IMR-90 (cell line): Measurements from ENCODE around the gene CDIP1. TPM values are rescaled to one million over a fixed set of nuclear protein-coding genes. Genes with fewer than 3 reads are reported as not detected.
A peak's percentile ranks its signal among the peaks of the same experiment; 100 is the strongest.

Experiments
- ATAC-seq: fragments of 200-7000 bp; cut with Tn5 transposase; 2 replicates; pipeline ENCODE4 v1.9.1; 2020; ENCODE audit warnings: low read depth, mild to moderate bottlenecking, moderate library complexity
- BruUV-seq: library from RNA; stranded (reverse); fragments of 400-500 nt; replicated peaks from 2 replicates; lab custom pipeline; 2021; lab: Mats Ljungman, UMichigan
- CTCF ChIA-PET: fragments of 300-600 bp; formaldehyde crosslinking; extraction: SDS; loops from one replicate; lab custom pipeline; 2021; ENCODE audit warnings: antibody characterized with exemption; lab: Yijun Ruan, JAX
- POLR2A ChIA-PET: fragments of 300-600 bp; sonication (Branson Sonifier 250); formaldehyde crosslinking; loops from one replicate; lab custom pipeline; 2022; ENCODE audit warnings: antibody characterized with exemption; ENCODE audit not compliant: unreplicated experiment; lab: Charles Lee
- DNase-seq: peaks from one replicate; pipeline ENCODE4 v3.0.0; 2013
- H2AFZ ChIP-seq: replicated peaks from 2 replicates; pipeline ENCODE3; 2013; ENCODE audit warnings: low read length, mild to moderate bottlenecking; ENCODE audit not compliant: poor library complexity
- H2AK5ac ChIP-seq: 2 replicates; pipeline ENCODE4 v1.6.1; 2013; ENCODE audit warnings: low read depth, low read length, inconsistent platforms
- H2AK9ac ChIP-seq: replicated peaks from 2 replicates; pipeline ENCODE3; 2013; ENCODE audit warnings: mild to moderate bottlenecking, low read depth, low read length, moderate library complexity; ENCODE audit not compliant: poor library complexity
- H2BK120ac ChIP-seq: 2 replicates; pipeline ENCODE4 v1.6.1; 2013; ENCODE audit warnings: low read depth, low read length, inconsistent platforms
- H2BK15ac ChIP-seq: 3 replicates; pipeline ENCODE4 v1.6.1; 2013; ENCODE audit warnings: low read depth, low read length, inconsistent platforms
- H2BK20ac ChIP-seq: 2 replicates; pipeline ENCODE4 v1.6.1; 2013; ENCODE audit warnings: low read depth, mild to moderate bottlenecking, inconsistent platforms, low read length, moderate library complexity
- H2BK5ac ChIP-seq: 2 replicates; pipeline ENCODE4 v1.6.1; 2013; ENCODE audit warnings: mild to moderate bottlenecking, low read depth, low read length, inconsistent platforms; ENCODE audit not compliant: poor library complexity, severe bottlenecking
- H3K14ac ChIP-seq: replicated peaks from 2 replicates; pipeline ENCODE4 v1.6.1; 2013; ENCODE audit warnings: low read depth, low read length, inconsistent platforms
- H3K18ac ChIP-seq: 2 replicates; pipeline ENCODE4 v1.6.1; 2013; ENCODE audit warnings: low read depth, low read length, control low read depth
- H3K23ac ChIP-seq: 2 replicates; pipeline ENCODE4 v1.6.1; 2013; ENCODE audit warnings: low read depth, low read length, inconsistent platforms
- H3K27ac ChIP-seq: 2 replicates; pipeline ENCODE4 v1.5.1; 2013; ENCODE audit warnings: mild to moderate bottlenecking, control low read depth, low read length; ENCODE audit not compliant: insufficient read depth
- H3K27me3 ChIP-seq: 2 replicates; pipeline ENCODE4 v1.6.1; 2013; ENCODE audit warnings: low read length; ENCODE audit not compliant: control insufficient read depth, insufficient read depth
- H3K36me3 ChIP-seq: 2 replicates; pipeline ENCODE4 v1.6.1; 2013; ENCODE audit warnings: low read length, mixed read lengths; ENCODE audit not compliant: control insufficient read depth, insufficient read depth
- H3K4ac ChIP-seq: 2 replicates; pipeline ENCODE4 v1.6.1; 2013; ENCODE audit warnings: low read depth, low read length, inconsistent platforms
- H3K4me1 ChIP-seq: 2 replicates; pipeline ENCODE4 v1.6.1; 2013; ENCODE audit warnings: low read length, mixed read lengths; ENCODE audit not compliant: control insufficient read depth, insufficient read depth
- H3K4me2 ChIP-seq: 2 replicates; pipeline ENCODE4 v1.6.1; 2013; ENCODE audit warnings: low read depth, mild to moderate bottlenecking, control low read depth, low read length, moderate library complexity
- H3K4me3 ChIP-seq: 2 replicates; pipeline ENCODE4 v1.5.1; 2013; ENCODE audit warnings: low read depth, mild to moderate bottlenecking, control low read depth, low read length, moderate library complexity; ENCODE audit not compliant: insufficient read depth
- H3K56ac ChIP-seq: 2 replicates; pipeline ENCODE4 v1.6.1; 2013; ENCODE audit warnings: low read length, inconsistent platforms; ENCODE audit not compliant: insufficient read depth; ENCODE audit errors: extremely low read depth
- H3K79me1 ChIP-seq, 2 experiments: 2 replicates each; pipeline ENCODE4 v1.6.1; 2013; ENCODE audit warnings: low read length in 2 of 2, inconsistent platforms in 1 of 2, low read depth in 1 of 2
- H3K9ac ChIP-seq: 2 replicates; pipeline ENCODE4 v1.6.1; 2013; ENCODE audit warnings: low read depth, low read length, control low read depth
- H3K9me1 ChIP-seq: 2 replicates; pipeline ENCODE4 v1.6.1; 2013; ENCODE audit warnings: low read length, inconsistent platforms; ENCODE audit not compliant: insufficient read depth
- H3K9me3 ChIP-seq: 2 replicates; pipeline ENCODE4 v1.6.1; 2013; ENCODE audit warnings: low read length; ENCODE audit not compliant: control insufficient read depth, insufficient read depth
- H4K20me1 ChIP-seq: 2 replicates; pipeline ENCODE4 v1.6.1; 2013; ENCODE audit warnings: low read length, inconsistent platforms; ENCODE audit not compliant: insufficient read depth
- H4K5ac ChIP-seq: 2 replicates; pipeline ENCODE4 v1.6.1; 2013; ENCODE audit warnings: mild to moderate bottlenecking, low read depth, low read length, control low read depth
- H4K8ac ChIP-seq, 2 experiments: 2 replicates each; pipeline ENCODE4 v1.6.1; 2013; ENCODE audit warnings: low read depth in 2 of 2, low read length in 2 of 2, control low read depth in 1 of 2, inconsistent platforms in 1 of 2
- H4K91ac ChIP-seq: 2 replicates; pipeline ENCODE4 v1.6.1; 2013; ENCODE audit warnings: low read depth, low read length, inconsistent platforms; ENCODE audit not compliant: insufficient read depth
- BHLHE40 ChIP-seq: fragments of 150-350 bp; IDR thresholded peaks from 2 replicates; pipeline ENCODE4 v1.6.1; 2016; ENCODE audit warnings: mild to moderate bottlenecking, low read depth, low read length
- CEBPB ChIP-seq: IDR thresholded peaks from 2 replicates; pipeline ENCODE4 v1.6.1; 2012; ENCODE audit warnings: low read depth, low read length, improper control_type of control experiment
- MAFK ChIP-seq: IDR thresholded peaks from 2 replicates; pipeline ENCODE4 v1.6.1; 2012; ENCODE audit warnings: low read depth, low read length, improper control_type of control experiment
- RAD21 ChIP-seq: IDR thresholded peaks from 2 replicates; pipeline ENCODE4 v1.6.1; 2012; ENCODE audit warnings: low read length, improper control_type of control experiment
- SMC3 ChIP-seq: fragments of 150-350 bp; IDR thresholded peaks from 2 replicates; pipeline ENCODE4 v1.6.1; 2016; ENCODE audit warnings: low read depth, mild to moderate bottlenecking, antibody characterized with exemption, low read length, moderate library complexity
- WGBS, 2 experiments: methylation state at CpG; one replicate each; pipeline versions ENCODE4 v1.1.5 to v1.1.7; 2013; ENCODE audit warnings: missing lambda C conversion rate in 2 of 2; ENCODE audit not compliant: insufficient read length in 1 of 2; ENCODE audit errors: extremely low coverage in 2 of 2; 5-methylcytosine and 5-hydroxymethylcytosine counted together
- dilution Hi-C: fragments of 300-500 bp; cut with HindIII; formaldehyde crosslinking; loops from one replicate; pipeline ENCODE4 v1.14.3; 2018; ENCODE audit warnings: low sequenced_read_pairs; ENCODE audit not compliant: unreplicated experiment
- in situ Hi-C: fragments of 300-500 bp; cut with MboI; formaldehyde crosslinking; loops from 3 replicates; pipeline ENCODE4 v1.14.3; 2019; ENCODE audit warnings: low sequenced_read_pairs, inconsistent platforms, mixed read lengths
- intact Hi-C: fragments of 100-400 bp; cut with micrococcal nuclease; formaldehyde crosslinking; loops from 2 replicates; pipeline ENCODE4 v1.10.0; 2022
- polyA plus RNA-seq, 3 experiments: library from polyadenylated mRNA; depleted of rRNA; stranded (reverse); fragments of >200 nt; gene quantifications; 2 replicates each; pipeline ENCODE4 v1.2.3, GENCODE V29; 2012; ENCODE audit warnings: low replicate concordance in 1 of 3
- total RNA-seq: library from RNA; depleted of rRNA; stranded (reverse); fragments of >200 nt; gene quantifications from 2 replicates; pipeline ENCODE4 v1.2.3, GENCODE V29; 2012
- TF ChIP-seq, protein P1 (sequence below): fragments of 150-350 bp; IDR thresholded peaks from 2 replicates; pipeline ENCODE4 v1.6.1; 2016; ENCODE audit warnings: low read depth, mild to moderate bottlenecking, low read length, moderate library complexity, borderline replicate concordance
- TF ChIP-seq, protein P2 (sequence below): conservative IDR thresholded peaks from 2 replicates; pipeline ENCODE4 v1.5.1; 2012; ENCODE audit warnings: mild to moderate bottlenecking, low read depth, low read length, improper control_type of control experiment

Gene CDIP1
- total and polyA plus RNA-seq, 2 of the 4 experiments (the other 2 are of a cell fraction) = 4.8 to 14.6 TPM

DNA sequence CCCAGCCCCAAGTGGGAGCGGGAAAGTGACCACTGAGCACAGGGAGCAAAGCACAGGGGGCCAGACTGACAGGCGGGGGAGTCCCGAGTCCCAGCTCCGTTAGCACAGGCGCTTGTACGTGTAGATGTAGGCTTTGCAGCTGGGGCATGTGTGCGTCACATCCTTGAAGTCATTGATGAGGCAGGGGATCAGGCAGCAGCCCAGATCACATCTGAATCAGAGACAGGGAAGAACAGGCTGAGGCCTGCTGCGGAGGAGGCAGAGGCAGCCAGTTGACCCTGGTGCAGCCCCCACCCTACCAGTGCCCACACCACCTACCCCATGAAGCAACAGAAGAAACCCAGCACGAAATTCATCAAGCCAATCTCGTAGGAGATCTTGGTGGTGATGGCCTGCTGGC is 26.1 kb downstream of the CDIP1 start (continued):
- TF ChIP-seq, protein P1, sequence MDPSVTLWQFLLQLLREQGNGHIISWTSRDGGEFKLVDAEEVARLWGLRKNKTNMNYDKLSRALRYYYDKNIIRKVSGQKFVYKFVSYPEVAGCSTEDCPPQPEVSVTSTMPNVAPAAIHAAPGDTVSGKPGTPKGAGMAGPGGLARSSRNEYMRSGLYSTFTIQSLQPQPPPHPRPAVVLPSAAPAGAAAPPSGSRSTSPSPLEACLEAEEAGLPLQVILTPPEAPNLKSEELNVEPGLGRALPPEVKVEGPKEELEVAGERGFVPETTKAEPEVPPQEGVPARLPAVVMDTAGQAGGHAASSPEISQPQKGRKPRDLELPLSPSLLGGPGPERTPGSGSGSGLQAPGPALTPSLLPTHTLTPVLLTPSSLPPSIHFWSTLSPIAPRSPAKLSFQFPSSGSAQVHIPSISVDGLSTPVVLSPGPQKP = no peak
- TF ChIP-seq MAFK (no peak), BHLHE40 (no peak), CEBPB (no peak)

DNA sequence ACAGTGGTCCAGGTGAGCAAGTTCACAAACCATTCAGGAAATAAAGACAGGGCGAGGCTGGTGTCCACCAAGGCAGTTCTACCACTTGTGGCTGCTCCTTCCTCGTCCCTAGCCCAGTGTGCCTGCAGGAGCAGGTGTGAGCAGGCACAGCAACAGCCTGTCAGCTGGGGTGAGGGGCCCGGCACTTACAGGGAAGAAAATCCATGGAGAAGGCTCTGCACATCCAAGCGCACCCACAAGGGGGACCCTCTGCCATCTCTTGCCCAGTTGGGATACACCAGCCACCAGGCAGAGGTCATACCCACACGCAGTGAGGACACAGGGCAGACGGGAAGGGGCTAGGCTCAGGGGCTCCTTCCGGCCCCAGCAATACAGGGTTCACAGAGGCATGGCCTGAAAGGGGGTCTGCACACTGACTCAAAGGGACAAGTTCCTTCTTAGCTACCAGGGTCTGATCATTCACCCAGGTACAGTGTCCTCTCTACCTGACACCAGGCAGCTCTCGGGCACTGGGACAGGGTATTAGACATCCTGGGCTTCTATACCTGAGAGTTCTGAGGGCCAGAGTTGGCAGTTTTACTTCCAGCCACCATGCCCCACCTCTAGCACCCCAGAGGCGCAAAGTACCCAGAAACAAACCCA is 27.0 kb downstream of the CDIP1 start:
- Histone ChIP-seq H4K8ac (no peak overlapping the region), H3K9ac (no peak overlapping the region), H3K27me3 (no peaks in the 10 kb centered on the region), H2BK15ac (no peak overlapping the region), H2AK9ac (peak overlapping the region; percentile 53), H2BK5ac (no peak overlapping the region), H4K5ac (no peak overlapping the region), H3K4me2 (no peak overlapping the region), H2AK5ac (no peak overlapping the region), H3K4ac (no peak overlapping the region), H3K9me3 (no peaks in the 10 kb centered on the region), H3K23ac (no peak overlapping the region), H3K4me3 (no peak overlapping the region), H2BK20ac (no peak overlapping the region), H3K36me3 (peaks cover 65% of the 10 kb centered on the region), H3K9me1 (no peaks in the 10 kb centered on the region), H3K18ac (no peak overlapping the region), H4K20me1 (peaks cover 12% of the 10 kb centered on the region), H2AFZ (no peak overlapping the region), H3K14ac (no peak overlapping the region), H2BK120ac (no peak overlapping the region), H3K79me1 (peaks cover 9 to 35% of the 10 kb centered on the region in 2 experiments), H3K56ac (no peak overlapping the region), H3K27ac (no peak overlapping the region), H3K4me1 (no peaks in the 10 kb centered on the region), H4K91ac (no peak overlapping the region)
- dilution Hi-C loops (no loop called here), in situ Hi-C loops (loop anchor here (5.0 to 25.0 kb wide), 2 partner anchors 36 to 451 kb away; partner anchors contain the start of gene SEC14L5), intact Hi-C loops (loop anchor here (10.0 kb wide), 1 partner anchor 443 kb away; the partner anchor contains the start of gene SEC14L5)
- POLR2A ChIA-PET = no interaction called here
- DNase-seq (peak; percentile 39), ATAC-seq (peak; percentile 83)
- no TSS peak for BruUV-seq
- CTCF ChIA-PET = no interaction called here
- TF ChIP-seq RAD21 = peak; percentile 57
- TF ChIP-seq, protein P2, sequence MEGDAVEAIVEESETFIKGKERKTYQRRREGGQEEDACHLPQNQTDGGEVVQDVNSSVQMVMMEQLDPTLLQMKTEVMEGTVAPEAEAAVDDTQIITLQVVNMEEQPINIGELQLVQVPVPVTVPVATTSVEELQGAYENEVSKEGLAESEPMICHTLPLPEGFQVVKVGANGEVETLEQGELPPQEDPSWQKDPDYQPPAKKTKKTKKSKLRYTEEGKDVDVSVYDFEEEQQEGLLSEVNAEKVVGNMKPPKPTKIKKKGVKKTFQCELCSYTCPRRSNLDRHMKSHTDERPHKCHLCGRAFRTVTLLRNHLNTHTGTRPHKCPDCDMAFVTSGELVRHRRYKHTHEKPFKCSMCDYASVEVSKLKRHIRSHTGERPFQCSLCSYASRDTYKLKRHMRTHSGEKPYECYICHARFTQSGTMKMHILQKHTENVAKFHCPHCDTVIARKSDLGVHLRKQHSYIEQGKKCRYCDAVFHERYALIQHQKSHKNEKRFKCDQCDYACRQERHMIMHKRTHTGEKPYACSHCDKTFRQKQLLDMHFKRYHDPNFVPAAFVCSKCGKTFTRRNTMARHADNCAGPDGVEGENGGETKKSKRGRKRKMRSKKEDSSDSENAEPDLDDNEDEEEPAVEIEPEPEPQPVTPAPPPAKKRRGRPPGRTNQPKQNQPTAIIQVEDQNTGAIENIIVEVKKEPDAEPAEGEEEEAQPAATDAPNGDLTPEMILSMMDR = peak; percentile 51
- TF ChIP-seq SMC3 = peak; percentile 39
- TF ChIP-seq, protein P1 = no peak
- 50% methylated on average over 6 of the region's 9 CpGs; no CpG with 5 or more reads in 1 of the 2 experiments for WGBS, 2 experiments
